Measurements from ENCODE around the gene OTOA. TPM values are rescaled to one million over a fixed set of nuclear protein-coding genes. Genes with fewer than 3 reads are reported as not detected.

Gene OTOA
- total and polyA plus RNA-seq, 2 of the 13 experiments (the other 11 are each of a cell fraction or from before 2014, with no cell fraction given): 0.05 to 0.15 TPM

GRCh38 chr16:21626659-21627277, 37.0 kb upstream of the OTOA start (continued):
- TF ChIP-seq SOX13 (IDR thresholded peaks at IDR 0.05) (no peak), SOX13 (CRISPR knock-in tag; conservative IDR thresholded peaks at IDR 0.05 in 1 of 2, IDR thresholded peaks at IDR 0.05 in 1 of 2) (peak in 1 of 2 experiments; percentile 5; a peak in 1 of 4 replicates), HMGXB3 (CRISPR knock-in tag; IDR thresholded peaks at IDR 0.05; ENCODE audit: borderline replicate concordance) (peak; percentile 65; the same call in 1 of the 2 replicates), ZNF614 (CRISPR knock-in tag; IDR thresholded peaks at IDR 0.05; ENCODE audit: borderline replicate concordance) (0 out of 2 replicates have a peak, but pooled peaks have one; percentile 64), ZFP82 (CRISPR knock-in tag; IDR thresholded peaks at IDR 0.05; ENCODE audit: borderline replicate concordance) (no peak), ZNF792 (CRISPR knock-in tag; IDR thresholded peaks at IDR 0.05) (0 out of 2 replicates have a peak, but pooled peaks have one; percentile 40), FOXA3 (CRISPR knock-in tag; IDR thresholded peaks at IDR 0.05) (peak; percentile 27; the same call in 1 of the 2 replicates), CAMTA2 (CRISPR knock-in tag; IDR thresholded peaks at IDR 0.05; ENCODE audit: borderline replicate concordance) (no peak), ZNF687 (CRISPR knock-in tag; IDR thresholded peaks at IDR 0.05) (no peak), STAG1 (CRISPR knock-in tag; IDR thresholded peaks at IDR 0.05) (no peak), ZNF264 (CRISPR knock-in tag; IDR thresholded peaks at IDR 0.05) (no peak), FOXA1 (IDR thresholded peaks at IDR 0.05) (no peak), FOXA1 (CRISPR knock-in tag; IDR thresholded peaks at IDR 0.05) (peak; percentile 47), HNF4A (CRISPR knock-in tag; IDR thresholded peaks at IDR 0.05) (no peak), CSRNP2 (CRISPR knock-in tag; conservative IDR thresholded peaks at IDR 0.05; ENCODE audit: low read depth) (no peak), ZNF12 (CRISPR knock-in tag; IDR thresholded peaks at IDR 0.05) (0 out of 2 replicates have a peak, but pooled peaks have one; percentile 30), CBX5 (CRISPR knock-in tag; IDR thresholded peaks at IDR 0.05; ENCODE audit: borderline replicate concordance) (peak; percentile 73; the same call in 1 of the 2 replicates), NCOA2 (CRISPR knock-in tag; IDR thresholded peaks at IDR 0.05) (peak; percentile 47; the same call in 1 of the 2 replicates)
- TF ChIP-seq, protein P1, sequence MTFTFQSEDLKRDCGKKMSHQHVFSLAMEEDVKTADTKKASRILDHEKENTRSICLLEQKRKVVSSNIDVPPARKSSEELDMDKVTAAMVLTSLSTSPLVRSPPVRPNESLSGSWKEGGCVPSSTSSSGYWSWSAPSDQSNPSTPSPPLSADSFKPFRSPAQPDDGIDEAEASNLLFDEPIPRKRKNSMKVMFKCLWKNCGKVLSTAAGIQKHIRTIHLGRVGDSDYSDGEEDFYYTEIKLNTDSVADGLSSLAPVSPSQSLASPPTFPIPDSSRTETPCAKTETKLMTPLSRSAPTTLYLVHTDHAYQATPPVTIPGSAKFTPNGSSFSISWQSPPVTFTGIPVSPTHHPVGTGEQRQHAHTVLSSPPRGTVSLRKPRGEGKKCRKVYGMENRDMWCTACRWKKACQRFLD (CRISPR knock-in tag; IDR thresholded peaks at IDR 0.05; ENCODE audit: borderline replicate concordance): no peak
